NCI-H2227 (cell line): ENCODE measurements around the gene HFM1.
"Not testable (repeated sequence)": the region's sequence is repeated elsewhere in the genome, so short reads cannot be mapped to it uniquely, and the experiment has no call there.

Source experiments
- DNase-seq: peaks from one replicate; lab custom pipeline; 2025; ENCODE audit not compliant: unreplicated experiment; lab: John Stamatoyannopoulos, UW

HFM1 gene, protein sequence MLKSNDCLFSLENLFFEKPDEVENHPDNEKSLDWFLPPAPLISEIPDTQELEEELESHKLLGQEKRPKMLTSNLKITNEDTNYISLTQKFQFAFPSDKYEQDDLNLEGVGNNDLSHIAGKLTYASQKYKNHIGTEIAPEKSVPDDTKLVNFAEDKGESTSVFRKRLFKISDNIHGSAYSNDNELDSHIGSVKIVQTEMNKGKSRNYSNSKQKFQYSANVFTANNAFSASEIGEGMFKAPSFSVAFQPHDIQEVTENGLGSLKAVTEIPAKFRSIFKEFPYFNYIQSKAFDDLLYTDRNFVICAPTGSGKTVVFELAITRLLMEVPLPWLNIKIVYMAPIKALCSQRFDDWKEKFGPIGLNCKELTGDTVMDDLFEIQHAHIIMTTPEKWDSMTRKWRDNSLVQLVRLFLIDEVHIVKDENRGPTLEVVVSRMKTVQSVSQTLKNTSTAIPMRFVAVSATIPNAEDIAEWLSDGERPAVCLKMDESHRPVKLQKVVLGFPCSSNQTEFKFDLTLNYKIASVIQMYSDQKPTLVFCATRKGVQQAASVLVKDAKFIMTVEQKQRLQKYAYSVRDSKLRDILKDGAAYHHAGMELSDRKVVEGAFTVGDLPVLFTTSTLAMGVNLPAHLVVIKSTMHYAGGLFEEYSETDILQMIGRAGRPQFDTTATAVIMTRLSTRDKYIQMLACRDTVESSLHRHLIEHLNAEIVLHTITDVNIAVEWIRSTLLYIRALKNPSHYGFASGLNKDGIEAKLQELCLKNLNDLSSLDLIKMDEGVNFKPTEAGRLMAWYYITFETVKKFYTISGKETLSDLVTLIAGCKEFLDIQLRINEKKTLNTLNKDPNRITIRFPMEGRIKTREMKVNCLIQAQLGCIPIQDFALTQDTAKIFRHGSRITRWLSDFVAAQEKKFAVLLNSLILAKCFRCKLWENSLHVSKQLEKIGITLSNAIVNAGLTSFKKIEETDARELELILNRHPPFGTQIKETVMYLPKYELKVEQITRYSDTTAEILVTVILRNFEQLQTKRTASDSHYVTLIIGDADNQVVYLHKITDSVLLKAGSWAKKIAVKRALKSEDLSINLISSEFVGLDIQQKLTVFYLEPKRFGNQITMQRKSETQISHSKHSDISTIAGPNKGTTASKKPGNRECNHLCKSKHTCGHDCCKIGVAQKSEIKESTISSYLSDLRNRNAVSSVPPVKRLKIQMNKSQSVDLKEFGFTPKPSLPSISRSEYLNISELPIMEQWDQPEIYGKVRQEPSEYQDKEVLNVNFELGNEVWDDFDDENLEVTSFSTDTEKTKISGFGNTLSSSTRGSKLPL (N-terminal part only)

DNA sequence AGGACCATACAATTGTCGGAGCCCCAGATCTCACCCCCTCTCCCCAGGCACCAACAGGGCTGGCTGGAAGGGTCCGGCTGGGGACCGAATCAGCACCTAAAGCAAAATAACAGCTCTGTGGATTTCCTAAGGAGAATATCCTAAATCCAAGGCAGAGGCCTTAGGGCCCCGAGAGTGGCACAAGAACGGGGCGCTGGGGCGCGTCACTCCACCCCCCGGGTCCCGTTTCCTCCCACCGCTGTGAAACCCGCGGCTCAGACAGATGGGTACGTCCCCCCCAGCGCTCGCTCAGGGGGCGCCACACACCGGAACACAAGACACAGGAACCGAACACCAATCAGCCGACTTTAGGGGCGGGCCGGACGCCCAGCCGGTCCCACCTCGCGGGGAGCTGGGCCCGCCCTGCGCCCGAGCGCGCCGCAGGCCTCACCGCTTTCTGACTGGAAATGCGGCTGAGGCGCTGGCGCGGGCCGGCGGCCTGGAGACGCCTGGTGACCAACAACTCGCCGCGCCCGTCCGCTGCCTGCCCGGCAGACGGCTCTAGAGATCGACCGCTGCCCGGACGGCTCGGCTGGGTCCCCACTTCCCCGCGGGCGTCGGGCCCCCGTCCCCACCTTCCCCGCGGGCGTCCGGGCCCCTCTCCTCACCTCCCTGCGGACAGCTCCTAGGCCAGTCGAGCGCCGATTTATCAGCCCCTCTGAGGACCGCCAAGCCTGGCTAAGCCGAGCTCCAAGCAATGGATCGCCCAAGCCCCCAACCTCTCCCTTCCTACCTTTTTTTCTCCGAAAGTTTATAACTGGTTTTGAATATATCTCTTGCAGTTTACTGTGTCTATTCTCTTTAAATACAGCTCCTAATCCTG lies at the start of gene HFM1:
Gene HFM1 (minus strand): TSS at position 687 of the 862 bp plus-strand sequence. CDS start 3,755 bp downstream, outside the sequence.
- DNase-seq = peak; percentile 96

DNA sequence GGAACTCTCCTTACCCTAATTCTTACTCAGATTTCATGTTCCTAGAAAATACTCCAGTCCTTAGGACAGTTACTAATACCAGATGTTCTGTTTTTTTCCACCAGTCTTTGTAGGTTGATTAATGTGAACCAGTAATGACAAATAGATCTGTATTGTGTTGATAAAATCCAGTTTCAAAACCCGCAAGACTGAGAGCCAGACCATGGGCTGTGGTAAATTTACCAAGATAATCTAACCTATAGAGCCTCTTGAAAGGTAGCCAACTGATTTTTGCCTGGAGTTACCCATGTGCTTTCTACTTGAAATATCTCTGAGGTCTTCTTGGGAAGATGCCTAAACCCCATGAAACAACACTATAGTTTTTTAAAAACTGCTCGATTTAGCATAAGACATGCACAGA lies 49.5 kb upstream of the HFM1 start:
- no peak for DNase-seq

DNA sequence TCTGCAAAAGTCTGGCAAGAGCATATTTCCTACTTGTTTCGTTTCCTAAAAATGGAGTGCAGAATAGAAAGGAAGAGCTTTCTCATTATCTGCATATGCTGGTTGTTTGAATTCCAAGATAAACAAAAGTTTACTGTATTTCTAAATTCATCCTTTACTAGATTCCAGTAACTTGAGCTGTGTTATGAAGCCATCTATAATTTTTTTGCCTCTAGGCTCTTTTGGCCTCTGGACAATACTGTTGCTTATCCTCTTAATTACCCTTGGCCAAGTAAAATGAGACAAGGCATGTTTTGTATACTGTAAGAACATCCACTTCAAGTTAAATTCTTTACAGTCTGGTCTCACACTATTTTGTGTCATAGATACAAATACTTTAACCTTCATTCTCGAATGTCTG lies 45.6 kb upstream of the HFM1 start:
- DNase-seq = no peak

DNA sequence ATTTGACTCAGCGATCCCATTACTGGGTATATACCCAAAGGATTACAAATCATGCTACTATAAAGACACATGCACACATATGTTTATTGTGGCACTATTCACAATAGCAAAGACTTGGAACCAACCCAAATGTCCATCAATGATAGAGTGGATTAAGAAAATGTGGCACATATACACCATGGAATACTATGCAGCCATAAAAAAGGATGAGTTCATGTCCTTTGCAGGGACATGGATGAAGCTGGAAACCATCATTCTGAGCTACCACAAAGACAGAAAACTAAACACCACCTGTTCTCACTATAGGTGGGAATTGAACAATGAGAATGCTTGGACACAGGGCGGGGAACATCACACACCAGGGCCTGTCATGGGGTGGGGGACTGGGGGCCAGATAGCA lies 43.1 kb upstream of the HFM1 start:
- not testable (repeated sequence) for DNase-seq

DNA sequence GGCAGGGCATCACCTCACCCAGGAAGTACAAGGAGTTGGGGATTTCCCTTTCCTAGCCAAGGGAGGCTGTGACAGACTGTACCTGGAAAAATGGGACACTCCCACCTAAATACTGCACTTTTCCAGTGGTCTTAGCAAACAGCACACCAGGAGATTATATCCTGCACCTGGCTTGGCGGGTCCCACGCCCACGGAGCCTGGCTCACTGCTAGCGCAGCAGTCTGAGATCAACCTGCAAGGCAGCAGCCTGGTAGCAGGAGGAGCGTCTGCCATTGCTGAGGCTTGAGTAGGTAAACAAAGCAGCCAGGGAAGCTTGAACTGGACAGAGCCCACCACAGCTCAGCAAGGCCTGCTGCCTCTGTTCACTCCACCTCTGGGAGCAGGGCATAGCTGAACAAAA lies 37.3 kb upstream of the HFM1 start:
- not testable (repeated sequence) for DNase-seq

DNA sequence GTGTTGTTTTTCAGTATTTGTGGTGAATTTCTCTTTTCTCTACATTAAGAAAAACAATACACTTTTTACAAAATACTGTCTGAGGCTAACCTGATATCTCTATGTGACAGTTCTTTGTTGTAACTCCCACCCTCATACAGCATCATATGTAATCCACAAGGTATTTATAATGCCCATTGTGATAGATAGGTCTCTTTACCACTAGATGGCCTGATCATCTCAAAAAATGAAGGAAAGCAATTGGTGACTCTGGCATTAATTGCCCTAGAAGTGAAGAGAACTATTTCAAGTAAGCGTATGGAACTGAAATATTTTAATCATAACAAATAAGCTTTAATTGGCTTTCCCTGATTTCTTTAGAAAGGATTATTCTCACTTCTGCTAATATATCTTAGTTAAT lies 36.2 kb upstream of the HFM1 start:
- DNase-seq = no peak

DNA sequence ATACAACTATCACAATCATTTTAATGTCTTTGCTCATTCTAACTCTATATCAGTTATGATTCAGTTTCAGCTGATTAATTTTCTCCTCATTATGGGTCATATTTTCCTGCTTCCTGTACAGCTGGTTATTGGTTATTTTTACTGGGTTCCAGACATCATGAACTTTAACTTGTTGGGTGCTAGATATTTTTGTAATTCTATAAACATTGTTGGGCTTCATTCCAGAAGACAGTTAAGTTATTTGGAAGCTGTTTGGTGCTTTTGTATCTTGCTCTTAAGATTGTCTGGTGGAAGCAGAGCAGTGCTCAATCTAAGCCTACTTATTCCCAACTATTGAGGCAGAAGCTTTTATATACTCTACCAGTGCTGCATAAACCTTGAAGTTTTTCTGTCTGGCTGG lies 34.4 kb upstream of the HFM1 start:
- DNase-seq = no peak

DNA sequence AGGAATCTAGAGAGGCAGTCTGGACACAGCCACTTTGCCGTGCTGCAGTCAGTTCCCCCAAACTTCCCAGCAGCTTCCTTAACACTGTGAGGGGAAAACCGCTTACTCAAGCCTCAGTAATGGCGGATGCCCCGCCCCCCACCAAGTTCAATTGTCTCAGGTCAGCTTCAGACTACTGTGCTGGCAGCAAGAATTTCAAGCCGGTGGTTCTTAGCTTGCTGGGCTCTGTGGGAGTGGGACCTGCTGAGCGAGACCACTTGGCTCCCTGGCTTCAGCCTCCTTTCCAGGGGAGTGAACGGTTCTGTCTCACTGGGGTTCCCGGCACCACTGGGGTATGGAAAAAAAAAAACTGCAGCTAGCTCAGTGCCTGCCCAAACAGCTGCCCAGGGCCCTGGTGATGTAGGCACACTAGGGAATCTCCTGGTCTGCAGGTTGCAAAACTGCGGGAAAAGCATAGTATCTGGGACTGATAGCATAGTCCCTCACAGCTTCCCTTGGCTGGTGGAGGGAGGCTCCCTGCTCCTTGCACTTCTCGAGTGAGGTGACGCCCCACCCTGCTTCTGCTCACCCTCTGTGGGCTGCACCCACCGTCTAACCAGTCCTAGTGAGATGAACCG lies 23.7 kb upstream of the HFM1 start:
- peak; percentile 58 for DNase-seq

DNA sequence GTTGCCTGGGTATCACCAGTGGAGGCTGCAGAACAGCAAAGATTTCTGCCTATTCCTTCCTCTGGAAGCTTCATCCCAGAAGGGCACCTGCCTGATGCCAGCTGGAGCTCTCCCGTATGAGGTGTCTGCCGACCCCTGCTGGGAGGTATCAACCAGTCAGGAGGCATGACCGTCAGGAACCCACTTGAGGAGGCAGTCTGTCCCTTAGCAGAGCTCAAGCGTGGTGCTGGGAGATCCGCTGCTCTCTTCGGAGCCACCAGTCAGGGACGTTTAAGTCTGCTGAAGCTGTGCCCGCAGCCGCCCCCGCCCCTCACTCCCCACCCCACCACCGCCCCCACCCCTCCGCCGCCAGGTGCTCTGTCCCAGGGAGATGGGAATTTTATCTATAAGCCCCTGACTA lies 23.1 kb upstream of the HFM1 start:
- peak; percentile 36 for DNase-seq

DNA sequence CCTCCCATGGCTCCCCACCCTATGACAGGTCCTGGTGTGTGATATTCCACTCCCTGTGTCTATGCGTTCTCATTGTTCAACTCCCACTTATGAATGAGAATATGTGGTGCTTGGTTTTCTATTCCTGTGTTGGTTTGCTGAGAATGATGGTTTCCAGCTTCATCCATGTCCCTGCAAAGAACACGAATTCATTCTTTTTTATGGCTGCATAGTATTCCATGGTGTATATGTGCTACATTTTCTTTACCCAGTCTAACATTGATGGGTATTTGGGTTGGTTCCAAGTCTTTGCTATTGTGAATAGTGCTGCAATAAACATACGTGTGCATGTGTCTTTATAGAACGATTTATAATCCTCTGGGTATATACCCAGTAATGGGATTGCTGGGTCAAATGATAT lies 17.9 kb upstream of the HFM1 start:
- not testable (repeated sequence) for DNase-seq

DNA sequence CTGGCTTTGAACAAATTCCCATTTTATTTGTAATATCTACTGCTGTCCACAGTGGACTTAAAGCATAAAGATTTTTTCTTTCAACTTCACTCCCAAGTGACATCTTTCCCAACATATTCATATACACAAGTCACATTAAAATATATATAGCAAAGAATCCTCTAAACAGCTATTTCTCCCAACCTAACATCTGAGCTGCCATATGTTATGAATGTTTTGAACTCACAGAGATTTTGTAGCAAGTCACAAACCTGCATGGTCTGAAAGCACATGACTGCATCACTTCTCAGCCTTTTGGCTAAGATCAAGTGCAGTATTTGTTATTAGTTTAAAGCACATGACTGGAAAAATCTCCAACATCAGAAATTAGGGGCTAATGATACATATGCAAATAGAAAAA lies 7.7 kb upstream of the HFM1 start:
- no peak for DNase-seq

DNA sequence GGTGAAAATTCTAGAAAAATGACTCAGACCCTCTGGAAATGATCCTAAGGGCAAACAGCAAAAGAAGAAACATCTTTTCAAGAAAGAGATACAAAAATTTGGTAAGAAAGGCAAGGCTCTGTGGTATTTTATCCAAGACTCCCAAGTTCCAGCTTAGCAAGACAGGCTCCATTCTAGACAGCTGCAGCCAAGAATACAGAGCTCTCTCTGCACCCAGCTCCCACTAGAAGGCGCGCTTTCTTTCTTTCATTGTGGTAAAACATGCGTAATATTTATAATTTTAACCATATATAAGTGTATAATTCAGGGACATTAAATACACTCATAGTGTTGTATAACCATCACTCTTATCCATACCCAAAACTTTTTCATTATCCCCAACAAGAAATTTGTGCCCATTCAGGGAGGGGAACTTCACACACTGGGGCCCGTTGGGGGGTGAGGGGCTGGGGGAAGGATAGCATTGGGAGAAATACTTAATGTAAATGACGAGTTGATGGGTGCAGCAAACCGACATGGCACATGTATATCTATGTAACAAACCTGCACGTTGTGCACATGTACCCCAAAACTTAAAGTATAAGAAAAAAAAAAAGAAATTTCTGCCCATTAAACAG lies 2.2 kb upstream of the HFM1 start:
- peak; percentile 23 for DNase-seq

DNA sequence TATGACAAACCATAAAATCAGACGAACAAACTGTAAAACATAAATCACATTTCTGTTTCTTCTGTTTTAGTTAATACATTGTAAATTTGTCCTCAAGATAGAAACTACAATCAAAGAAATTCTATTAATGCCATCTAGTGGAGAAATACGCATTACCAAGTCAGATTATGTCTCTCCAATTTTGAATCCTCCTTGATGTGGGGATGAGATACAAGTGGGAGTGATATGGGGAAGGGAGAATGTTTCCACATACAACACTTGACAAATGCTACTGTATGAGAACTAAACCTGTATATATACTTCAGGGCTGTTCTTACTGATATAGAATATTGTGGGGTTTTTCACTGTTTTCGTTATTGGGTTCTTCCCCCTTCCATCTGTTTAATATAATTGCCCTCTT lies 2.6 kb downstream of the HFM1 start:
- DNase-seq = peak; percentile 57

DNA sequence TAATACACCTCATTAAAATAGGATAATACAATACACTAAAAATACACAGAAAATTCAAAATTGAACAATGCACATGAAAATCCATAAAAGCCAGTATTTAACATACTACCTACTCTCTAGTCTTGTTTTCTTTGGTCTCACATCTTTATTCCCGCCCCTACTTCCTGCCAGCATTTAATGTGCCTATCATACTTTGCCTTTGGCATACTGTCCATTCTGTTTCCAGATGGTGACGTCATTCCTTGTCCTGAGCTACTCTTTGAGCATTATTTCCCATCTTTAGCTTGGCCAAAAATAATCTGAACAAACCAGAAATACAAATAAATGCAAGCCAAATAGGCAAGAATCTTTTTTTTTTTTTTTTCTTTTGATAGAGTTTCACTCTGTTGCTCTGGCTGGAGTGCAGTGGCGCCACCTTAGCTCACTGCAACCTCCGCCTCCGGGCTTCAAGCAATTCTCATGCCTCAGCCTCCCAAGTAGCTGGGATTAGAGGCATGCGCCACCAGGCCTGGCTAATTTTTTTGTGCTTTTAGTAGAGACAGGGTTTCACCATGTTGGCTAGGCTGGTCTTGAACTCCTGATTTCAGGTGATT lies 4.4 kb downstream of the HFM1 start:
- no peak for DNase-seq

DNA sequence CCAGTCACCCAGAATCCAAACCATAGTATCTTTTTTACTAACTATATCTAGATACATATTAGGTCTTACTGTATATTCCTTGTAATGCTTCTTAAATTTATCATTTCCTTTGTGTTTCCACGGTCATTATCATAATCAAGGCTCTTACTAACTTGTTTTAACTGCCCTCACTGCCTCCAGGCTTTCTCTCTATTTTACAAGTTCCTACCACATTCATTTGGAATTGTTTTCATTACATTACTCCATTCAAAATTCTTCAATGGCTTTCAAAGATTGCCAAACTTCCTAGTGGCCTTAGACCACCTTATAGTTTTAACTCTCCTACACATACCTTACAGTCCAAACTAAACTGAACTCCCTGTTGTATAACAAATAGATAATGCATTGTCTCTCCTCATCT lies 6.3 kb downstream of the HFM1 start:
- no peak for DNase-seq

DNA sequence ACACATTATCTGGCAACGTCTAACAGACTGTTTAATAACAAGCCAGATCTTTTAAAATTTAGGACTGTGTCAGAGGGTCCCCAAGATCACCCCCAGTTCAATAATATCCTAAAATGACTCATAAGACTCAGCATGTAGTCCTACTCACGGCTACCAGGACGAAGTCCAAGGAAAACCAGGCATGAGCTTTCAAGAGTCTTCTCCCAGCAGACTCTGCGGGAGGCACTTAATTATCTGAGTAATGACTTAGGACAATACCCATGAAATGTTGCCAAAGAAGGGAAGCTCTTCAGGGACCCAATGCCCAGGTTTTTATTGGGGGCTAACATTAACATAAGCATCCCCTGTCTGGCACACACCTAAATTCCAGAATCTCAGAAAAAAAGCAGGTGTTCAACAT lies 7.0 kb downstream of the HFM1 start:
- DNase-seq = peak; percentile 8

DNA sequence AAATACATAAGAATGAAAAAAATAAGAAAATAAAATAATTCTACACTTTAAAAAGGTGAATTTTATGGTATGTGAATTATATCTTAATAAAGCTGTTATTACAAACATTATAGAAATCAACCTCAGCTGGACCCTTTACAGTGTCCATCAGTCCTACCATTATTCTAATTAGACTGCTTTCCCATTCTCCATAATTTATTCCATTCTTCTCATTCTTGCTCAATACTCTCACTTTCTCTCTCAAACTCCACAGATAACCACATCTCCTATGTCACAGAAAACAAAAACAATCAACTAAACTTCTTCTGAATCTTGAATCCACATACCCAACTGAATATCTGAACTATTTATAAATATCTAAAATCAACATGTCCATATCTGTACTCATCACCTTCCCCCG lies 11.6 kb downstream of the HFM1 start:
- DNase-seq = no peak

DNA sequence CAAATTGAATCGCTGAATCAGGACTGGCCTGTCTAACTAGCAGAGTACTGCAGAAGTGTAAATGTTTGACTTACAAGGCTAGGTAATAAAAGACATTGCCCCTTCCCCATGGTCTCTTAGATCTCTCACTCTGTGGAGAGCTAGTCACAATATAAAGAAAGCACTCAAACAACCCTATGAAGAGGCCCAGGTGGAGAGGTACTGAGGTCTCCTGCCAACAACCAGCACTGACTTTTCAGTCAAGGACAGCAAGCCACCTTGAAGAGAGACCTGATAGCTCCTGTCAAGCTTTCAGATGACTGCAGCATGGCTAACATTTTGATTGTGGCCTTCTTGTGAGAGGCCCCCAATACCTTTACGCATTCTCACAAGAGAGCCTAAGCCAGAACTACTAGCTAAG lies 18.5 kb downstream of the HFM1 start:
- no peak for DNase-seq

DNA sequence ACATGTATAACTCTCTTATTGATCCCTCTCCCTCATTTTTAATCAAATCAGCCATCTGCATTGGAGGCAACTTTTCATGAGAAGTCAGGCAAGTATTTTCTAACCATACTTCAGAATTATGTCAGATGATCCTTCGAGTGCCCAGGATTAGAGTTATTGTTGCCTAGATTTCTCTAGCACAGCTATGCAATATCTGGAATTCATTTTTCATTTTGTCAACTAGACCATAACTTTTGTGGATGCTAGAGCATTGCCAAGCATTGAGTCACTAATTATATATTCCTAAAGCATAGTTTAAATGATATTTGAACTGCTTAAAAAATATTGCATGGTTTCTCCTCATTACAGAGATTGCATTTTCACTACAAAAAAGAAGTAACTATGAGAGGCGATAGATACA lies 21.2 kb downstream of the HFM1 start:
- no peak for DNase-seq
